OCI-LY7 (cell line): ENCODE data around the gene VEPH1.

ENCODE experiments used
- EZH2phosphoT487 ChIP-seq: fragments of 200-600 bp; sonication (generic); IDR thresholded peaks from 2 replicates; pipeline ENCODE4 v1.6.1; 2018; ENCODE audit warnings: low read depth, borderline replicate concordance, mild to moderate bottlenecking, mixed run types, antibody characterized with exemption, low read length, moderate library complexity, mixed read lengths
- TF ChIP-seq, protein P1 (sequence below): fragments of 200-600 bp; sonication (generic); conservative IDR thresholded peaks from 2 replicates; pipeline ENCODE4 v1.5.1; 2014; ENCODE audit warnings: mild to moderate bottlenecking, antibody characterized with exemption, low read length, moderate library complexity, mixed read lengths

DNA sequence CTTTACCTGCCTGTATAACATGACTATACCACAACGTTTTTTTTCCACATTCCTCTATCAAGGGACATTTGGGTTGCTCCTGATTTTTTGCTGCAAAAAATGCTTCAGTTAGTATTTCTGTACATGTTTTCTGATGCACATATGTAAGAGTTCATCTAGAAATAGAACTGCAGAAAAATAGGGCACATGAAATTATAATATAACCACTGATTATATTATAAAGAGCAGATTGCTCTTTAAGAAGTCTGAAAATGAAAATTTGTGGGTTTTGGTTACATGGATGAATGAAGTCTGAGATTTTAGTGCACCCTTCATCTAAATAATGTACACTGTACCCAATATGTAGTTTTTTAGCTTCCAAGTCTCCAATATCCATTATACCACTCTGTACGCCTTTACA lies 196.7 kb downstream of the VEPH1 start:
- TF ChIP-seq, protein P1, sequence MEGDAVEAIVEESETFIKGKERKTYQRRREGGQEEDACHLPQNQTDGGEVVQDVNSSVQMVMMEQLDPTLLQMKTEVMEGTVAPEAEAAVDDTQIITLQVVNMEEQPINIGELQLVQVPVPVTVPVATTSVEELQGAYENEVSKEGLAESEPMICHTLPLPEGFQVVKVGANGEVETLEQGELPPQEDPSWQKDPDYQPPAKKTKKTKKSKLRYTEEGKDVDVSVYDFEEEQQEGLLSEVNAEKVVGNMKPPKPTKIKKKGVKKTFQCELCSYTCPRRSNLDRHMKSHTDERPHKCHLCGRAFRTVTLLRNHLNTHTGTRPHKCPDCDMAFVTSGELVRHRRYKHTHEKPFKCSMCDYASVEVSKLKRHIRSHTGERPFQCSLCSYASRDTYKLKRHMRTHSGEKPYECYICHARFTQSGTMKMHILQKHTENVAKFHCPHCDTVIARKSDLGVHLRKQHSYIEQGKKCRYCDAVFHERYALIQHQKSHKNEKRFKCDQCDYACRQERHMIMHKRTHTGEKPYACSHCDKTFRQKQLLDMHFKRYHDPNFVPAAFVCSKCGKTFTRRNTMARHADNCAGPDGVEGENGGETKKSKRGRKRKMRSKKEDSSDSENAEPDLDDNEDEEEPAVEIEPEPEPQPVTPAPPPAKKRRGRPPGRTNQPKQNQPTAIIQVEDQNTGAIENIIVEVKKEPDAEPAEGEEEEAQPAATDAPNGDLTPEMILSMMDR: no peak
- no peak for TF ChIP-seq EZH2phosphoT487
